Measurements from ENCODE around the gene CENPX.
"Not testable (repeated sequence)": the region's sequence is repeated elsewhere in the genome, so short reads cannot be mapped to it uniquely, and the experiment has no call there.

The CENPX gene

GRCh38 chr17:82038796-82039409 is 16.2 kb upstream of the CENPX start:
- not testable (repeated sequence) for DNase-seq

GRCh38 chr17:82037889-82038195 is 15.2 kb upstream of the CENPX start:
- no peak for DNase-seq

DNA sequence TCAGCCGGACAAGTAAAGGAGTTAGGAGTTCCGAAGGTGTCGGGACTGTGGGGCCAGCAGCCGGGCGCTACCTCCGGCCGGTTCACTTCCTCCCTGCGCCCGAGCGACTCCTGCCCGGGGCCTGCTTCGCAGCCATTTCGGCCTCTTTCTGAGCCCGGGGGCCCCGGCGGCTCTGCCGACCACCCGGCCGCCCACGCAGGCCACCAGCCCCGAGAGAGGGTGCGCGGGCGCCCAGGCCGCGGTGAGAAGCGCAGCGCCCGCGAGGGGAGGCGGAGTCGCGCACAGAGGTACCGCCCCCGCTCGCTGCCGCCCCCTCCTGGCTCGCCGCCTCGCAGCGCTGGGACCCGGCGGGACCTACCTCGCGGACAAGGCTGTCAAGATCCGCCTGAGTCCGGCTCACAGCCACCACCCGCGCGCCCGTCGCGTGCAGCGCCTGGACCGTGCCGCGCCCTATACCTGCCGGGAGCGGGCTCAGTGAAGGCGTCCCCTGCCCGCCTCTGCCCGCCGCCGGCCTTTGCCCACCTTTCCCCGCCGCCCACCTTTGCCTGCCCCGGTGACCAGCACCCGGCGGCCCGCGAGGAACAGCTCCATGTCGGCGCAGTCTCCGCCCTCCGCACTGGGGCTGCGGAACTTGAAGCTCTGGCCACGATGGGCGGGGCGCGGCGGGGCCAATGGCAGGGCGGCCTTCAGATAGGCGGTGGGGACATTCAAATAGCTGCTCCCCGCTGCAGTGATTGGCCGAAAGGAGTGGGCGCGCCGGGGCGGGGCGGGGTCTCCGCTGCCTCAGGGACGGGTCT is 14.6 kb upstream of the CENPX start, which contains the start of gene DCXR:
TSS of gene DCXR (minus strand) at position 606 of the 797 bp plus-strand sequence. CDS start at position 591, 15 bp downstream.
- peak; percentile 99 for DNase-seq

GRCh38 chr17:82036634-82037091 is 14.0 kb upstream of the CENPX start:
- no peak for DNase-seq

- no peak for DNase-seq
Observed at GRCh38 chr17:82035956-82036633, 13.4 kb upstream of the CENPX start.

- DNase-seq: no peak
Observed at GRCh38 chr17:82035488-82035887, 12.8 kb upstream of the CENPX start.

- no peak for DNase-seq
Observed at GRCh38 chr17:82034371-82035011, 11.8 kb upstream of the CENPX start.

- DNase-seq: no peak
Observed at GRCh38 chr17:82033359-82034085, 10.8 kb upstream of the CENPX start.

GRCh38 chr17:82031885-82032627 is 9.4 kb upstream of the CENPX start:
- DNase-seq: peak; percentile 47

DNA sequence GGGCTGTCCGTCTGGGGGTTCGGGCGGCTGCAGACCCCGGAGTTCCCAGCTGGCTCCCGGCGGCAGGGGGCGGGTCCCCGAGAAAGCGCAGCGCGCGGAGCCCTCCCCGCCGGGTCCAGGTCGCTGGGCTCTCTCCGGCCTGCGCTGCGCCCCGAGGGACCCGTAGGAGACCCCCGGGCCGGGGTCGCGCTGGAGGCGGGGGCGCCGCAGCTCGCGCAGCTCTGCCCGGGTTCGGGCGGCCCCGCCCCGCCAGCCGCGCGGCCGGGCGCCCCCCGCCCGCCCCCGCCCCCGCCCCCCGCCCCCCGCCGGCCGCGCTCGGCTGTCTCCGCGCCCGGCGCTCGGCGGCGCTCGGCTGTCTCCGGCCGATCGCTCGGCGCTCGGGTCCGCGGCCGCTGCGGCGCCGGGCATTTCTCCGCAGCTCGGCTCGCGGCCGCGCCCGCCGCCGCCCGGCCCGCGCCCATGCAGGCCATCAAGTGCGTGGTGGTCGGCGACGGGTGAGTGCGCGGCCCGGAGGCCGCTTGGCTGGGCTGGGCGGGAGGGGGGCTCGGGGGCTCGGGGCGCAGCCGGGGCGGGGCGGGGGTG is 8.7 kb upstream of the CENPX start, which contains the start of gene RAC3:
TSS of gene RAC3 (plus strand) at position 376 of the 582 bp plus-strand sequence. CDS start at position 460, 84 bp downstream.
- peak; percentile 58 for DNase-seq

GRCh38 chr17:82030470-82031302 is 8.0 kb upstream of the CENPX start:
- DNase-seq: peak; percentile 87

DNA sequence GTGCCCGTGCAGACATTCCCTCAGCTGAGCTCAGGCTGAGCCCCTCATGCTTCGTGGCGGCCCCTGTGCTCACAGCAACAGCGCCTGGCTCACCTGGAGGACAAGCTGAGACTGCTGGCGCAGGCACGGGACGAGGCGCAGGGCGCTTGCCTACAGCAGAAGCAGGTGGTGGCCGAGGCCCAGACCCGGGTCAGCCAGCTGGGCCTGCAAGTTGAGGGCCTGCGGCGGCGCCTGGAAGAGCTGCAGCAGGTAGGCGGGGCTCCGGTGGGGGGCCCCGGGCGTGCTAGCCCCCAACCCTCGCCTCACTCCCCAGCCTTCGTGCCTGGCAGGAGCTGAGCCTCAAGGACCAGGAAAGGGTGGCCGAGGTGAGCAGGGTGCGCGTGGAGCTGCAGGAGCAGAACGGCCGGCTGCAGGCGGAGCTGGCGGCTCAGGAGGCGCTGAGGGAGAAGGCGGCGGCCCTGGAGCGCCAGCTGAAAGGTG is 7.4 kb upstream of the CENPX start:
- no peak for DNase-seq

DNA sequence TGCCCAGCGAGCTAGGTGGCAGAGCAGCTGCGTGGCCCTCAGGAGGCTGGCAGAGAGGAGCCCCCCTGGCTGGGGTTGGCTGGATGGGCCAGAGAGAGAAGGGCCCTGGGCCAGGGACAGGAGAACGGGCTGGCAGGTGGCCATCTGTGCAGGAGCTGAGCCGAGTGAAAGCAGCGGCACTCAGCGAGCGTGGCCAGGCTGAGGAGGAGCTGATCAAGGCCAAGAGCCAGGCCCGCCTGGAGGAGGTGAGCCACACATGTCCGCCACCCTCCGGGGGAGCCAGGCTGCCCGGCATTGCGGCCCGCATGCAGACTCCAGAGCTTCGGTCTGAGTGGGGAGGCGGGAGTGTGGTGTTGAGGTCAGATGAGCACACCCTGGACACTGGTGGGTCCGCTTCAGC is 6.7 kb upstream of the CENPX start:
- DNase-seq: no peak

- no peak for DNase-seq
Observed at GRCh38 chr17:82028966-82029365, 6.3 kb upstream of the CENPX start.

GRCh38 chr17:82028246-82028645 is 5.6 kb upstream of the CENPX start:
- DNase-seq: no peak

- no peak for DNase-seq
Observed at GRCh38 chr17:82025401-82026107, 2.9 kb upstream of the CENPX start.

- DNase-seq: no peak
Observed at GRCh38 chr17:82024859-82025258, 2.2 kb upstream of the CENPX start.

GRCh38 chr17:82023447-82024241 is 966 bp upstream of the CENPX start:
- DNase-seq: peak; percentile 62

DNA sequence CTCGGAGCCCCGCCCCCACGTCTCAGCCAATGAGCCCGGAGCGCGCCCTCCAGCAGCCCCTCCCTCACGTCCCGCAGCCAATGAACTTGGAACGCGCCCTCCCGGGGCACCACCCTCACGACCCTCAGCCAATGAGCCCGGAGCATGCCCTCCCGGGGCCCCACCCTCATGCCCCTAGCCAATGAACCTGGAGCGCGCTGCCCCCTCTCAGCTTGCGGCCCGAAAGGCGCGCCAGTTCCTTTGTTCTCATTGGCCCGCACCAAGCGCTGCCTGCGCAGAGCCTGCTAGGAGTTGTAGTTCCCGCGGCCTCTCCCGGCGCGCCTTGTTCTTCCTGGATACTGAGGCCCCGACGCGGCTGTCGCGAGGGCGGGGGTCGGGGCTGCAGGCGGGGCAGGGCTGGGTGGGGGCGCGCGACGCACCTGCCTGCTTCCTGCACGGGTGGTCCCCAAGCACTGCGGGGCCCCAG is 336 bp upstream of the CENPX start, which contains the start of gene LRRC45:
TSS of gene LRRC45 (plus strand) at position 325 of the 466 bp plus-strand sequence. CDS start 339 bp downstream, outside the sequence.
- DNase-seq: peak; percentile 100

Measured in hematopoietic multipotent progenitor cell treated with erythropoietin and hydrocortisone succinate and interleukin-3 and kit ligand, for 6 days (in vitro differentiated cells).